K562 (cell line): ENCODE results near the gene ADAT3.

Source experiments
- CSDE1 ChIP-seq, 2 experiments: fragments of 450-650 bp; IDR thresholded peaks; 2 replicates each; pipeline ENCODE4 v1.6.1; 2016; ENCODE audit warnings: mild to moderate bottlenecking in 1 of 2
- EZH2 ChIP-seq: IDR thresholded peaks from 2 replicates; pipeline ENCODE4 v1.6.1; 2012; ENCODE audit warnings: low read depth, mild to moderate bottlenecking, inconsistent platforms, low read length, borderline replicate concordance
- HES1 ChIP-seq: fragments of 450-650 bp; IDR thresholded peaks from 2 replicates; pipeline ENCODE4 v1.6.1; 2016; ENCODE audit warnings: low read depth, mild to moderate bottlenecking, moderate library complexity
- MAZ ChIP-seq, 2 experiments: fragments of 450-650 bp in 1 of 2; sonication (generic) in 1 of 2; formaldehyde crosslinking; IDR thresholded peaks in 1 of 2; conservative IDR thresholded peaks in 1 of 2; 2 replicates each; pipeline versions ENCODE4 v1.4.0 to v1.5.0; 2020; ENCODE audit warnings: mild to moderate bottlenecking in 1 of 2, missing genetic modification reagents in 1 of 2
- NRF1 ChIP-seq, 2 experiments: fragments of 450-650 bp; IDR thresholded peaks in 1 of 2; conservative IDR thresholded peaks in 1 of 2; 2 replicates each; pipeline ENCODE4 v1.6.1; 2014; ENCODE audit warnings: mild to moderate bottlenecking in 2 of 2
- POLR2A ChIP-seq: fragments of 450-650 bp; conservative IDR thresholded peaks from 2 replicates; pipeline ENCODE4 v1.6.1; 2016
- POLR2AphosphoS5 ChIP-seq: IDR thresholded peaks from 2 replicates; pipeline ENCODE4 v1.6.1; 2011; ENCODE audit warnings: mild to moderate bottlenecking, low read depth, low read length, moderate library complexity; ENCODE audit not compliant: control insufficient read depth, insufficient read depth
- TEAD4 ChIP-seq, 2 experiments: sonication (generic) in 1 of 2; formaldehyde crosslinking in 1 of 2; IDR thresholded peaks; 2 replicates each; pipeline versions ENCODE4 v1.6.1 to v1.8.0; 2012 to 2022; ENCODE audit warnings: borderline replicate concordance in 1 of 2, inconsistent platforms in 1 of 2, low read length in 1 of 2, mild to moderate bottlenecking in 1 of 2, missing genetic modification reagents in 1 of 2
- ZNF217 ChIP-seq: sonication (generic); formaldehyde crosslinking; IDR thresholded peaks from 2 replicates; pipeline ENCODE4 v1.8.0; 2022; ENCODE audit warnings: mild to moderate bottlenecking, missing genetic modification reagents
- TF ChIP-seq, protein P1 (sequence below), 3 experiments: IDR thresholded peaks in 2 of 3; conservative IDR thresholded peaks in 1 of 3; 2 replicates each; pipeline ENCODE4 v1.5.1; 2011 to 2012; ENCODE audit warnings: low read length in 3 of 3, mild to moderate bottlenecking in 3 of 3, control low read depth in 2 of 3, improper control_type of control experiment in 1 of 3, inconsistent platforms in 1 of 3, low read depth in 1 of 3, mixed read lengths in 1 of 3, moderate library complexity in 1 of 3; ENCODE audit not compliant: insufficient read depth in 2 of 3
- TF ChIP-seq, protein P2 (sequence below), 2 experiments: fragments of 450-650 bp; formaldehyde crosslinking in 1 of 2; IDR thresholded peaks; 2 replicates each; pipeline versions ENCODE4 v1.4.0 to v1.6.1; 2014 to 2020; ENCODE audit warnings: mild to moderate bottlenecking in 2 of 2, borderline replicate concordance in 1 of 2, low read depth in 1 of 2

- no peak for TF ChIP-seq EZH2
- TF ChIP-seq, protein P1, sequence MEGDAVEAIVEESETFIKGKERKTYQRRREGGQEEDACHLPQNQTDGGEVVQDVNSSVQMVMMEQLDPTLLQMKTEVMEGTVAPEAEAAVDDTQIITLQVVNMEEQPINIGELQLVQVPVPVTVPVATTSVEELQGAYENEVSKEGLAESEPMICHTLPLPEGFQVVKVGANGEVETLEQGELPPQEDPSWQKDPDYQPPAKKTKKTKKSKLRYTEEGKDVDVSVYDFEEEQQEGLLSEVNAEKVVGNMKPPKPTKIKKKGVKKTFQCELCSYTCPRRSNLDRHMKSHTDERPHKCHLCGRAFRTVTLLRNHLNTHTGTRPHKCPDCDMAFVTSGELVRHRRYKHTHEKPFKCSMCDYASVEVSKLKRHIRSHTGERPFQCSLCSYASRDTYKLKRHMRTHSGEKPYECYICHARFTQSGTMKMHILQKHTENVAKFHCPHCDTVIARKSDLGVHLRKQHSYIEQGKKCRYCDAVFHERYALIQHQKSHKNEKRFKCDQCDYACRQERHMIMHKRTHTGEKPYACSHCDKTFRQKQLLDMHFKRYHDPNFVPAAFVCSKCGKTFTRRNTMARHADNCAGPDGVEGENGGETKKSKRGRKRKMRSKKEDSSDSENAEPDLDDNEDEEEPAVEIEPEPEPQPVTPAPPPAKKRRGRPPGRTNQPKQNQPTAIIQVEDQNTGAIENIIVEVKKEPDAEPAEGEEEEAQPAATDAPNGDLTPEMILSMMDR (IDR thresholded peaks at IDR 0.05 in 2 of 3, conservative IDR thresholded peaks at IDR 0.05 in 1 of 3; ENCODE audit: insufficient read depth in 2 of 3, low read depth in 1 of 3, low read length in 3 of 3): no peak
- no peak for TF ChIP-seq HES1
- no peak for TF ChIP-seq POLR2AphosphoS5
- no peak for TF ChIP-seq ZNF217
- no peak for TF ChIP-seq TEAD4 (IDR thresholded peaks at IDR 0.05; ENCODE audit: low read length)
- TF ChIP-seq TEAD4 (CRISPR knock-in tag; IDR thresholded peaks at IDR 0.05; ENCODE audit: borderline replicate concordance): no peak
- no peak for TF ChIP-seq CSDE1 (IDR thresholded peaks at IDR 0.05)
- no peak for TF ChIP-seq NRF1 (conservative IDR thresholded peaks at IDR 0.05 in 1 of 2, IDR thresholded peaks at IDR 0.05 in 1 of 2)
- TF ChIP-seq POLR2A: no peak
- no peak for TF ChIP-seq MAZ (CRISPR knock-in tag; conservative IDR thresholded peaks at IDR 0.05 in 1 of 2, IDR thresholded peaks at IDR 0.05 in 1 of 2)
- TF ChIP-seq, protein P2, sequence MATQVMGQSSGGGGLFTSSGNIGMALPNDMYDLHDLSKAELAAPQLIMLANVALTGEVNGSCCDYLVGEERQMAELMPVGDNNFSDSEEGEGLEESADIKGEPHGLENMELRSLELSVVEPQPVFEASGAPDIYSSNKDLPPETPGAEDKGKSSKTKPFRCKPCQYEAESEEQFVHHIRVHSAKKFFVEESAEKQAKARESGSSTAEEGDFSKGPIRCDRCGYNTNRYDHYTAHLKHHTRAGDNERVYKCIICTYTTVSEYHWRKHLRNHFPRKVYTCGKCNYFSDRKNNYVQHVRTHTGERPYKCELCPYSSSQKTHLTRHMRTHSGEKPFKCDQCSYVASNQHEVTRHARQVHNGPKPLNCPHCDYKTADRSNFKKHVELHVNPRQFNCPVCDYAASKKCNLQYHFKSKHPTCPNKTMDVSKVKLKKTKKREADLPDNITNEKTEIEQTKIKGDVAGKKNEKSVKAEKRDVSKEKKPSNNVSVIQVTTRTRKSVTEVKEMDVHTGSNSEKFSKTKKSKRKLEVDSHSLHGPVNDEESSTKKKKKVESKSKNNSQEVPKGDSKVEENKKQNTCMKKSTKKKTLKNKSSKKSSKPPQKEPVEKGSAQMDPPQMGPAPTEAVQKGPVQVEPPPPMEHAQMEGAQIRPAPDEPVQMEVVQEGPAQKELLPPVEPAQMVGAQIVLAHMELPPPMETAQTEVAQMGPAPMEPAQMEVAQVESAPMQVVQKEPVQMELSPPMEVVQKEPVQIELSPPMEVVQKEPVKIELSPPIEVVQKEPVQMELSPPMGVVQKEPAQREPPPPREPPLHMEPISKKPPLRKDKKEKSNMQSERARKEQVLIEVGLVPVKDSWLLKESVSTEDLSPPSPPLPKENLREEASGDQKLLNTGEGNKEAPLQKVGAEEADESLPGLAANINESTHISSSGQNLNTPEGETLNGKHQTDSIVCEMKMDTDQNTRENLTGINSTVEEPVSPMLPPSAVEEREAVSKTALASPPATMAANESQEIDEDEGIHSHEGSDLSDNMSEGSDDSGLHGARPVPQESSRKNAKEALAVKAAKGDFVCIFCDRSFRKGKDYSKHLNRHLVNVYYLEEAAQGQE (IDR thresholded peaks at IDR 0.05; ENCODE audit: borderline replicate concordance): no peak
- TF ChIP-seq, protein P2 (CRISPR knock-in tag; IDR thresholded peaks at IDR 0.05; ENCODE audit: low read depth): no peak
Measured at GRCh38 chr19:1912760-1913505, 7.7 kb downstream of the ADAT3 start.
